GM04504 (cell line): Measurements from ENCODE around the gene ANKRD23.

Experiments
- DNase-seq: peaks from one replicate; pipeline ENCODE4 v3.0.0-alpha.2; 2012; ENCODE audit warnings: low read depth

ANKRD23 gene

GRCh38 chr2:96877042-96877451 is 33.2 kb upstream of the ANKRD23 start:
- DNase-seq, result no peak

- DNase-seq, result no peak
Measured at GRCh38 chr2:96876269-96877041, 32.6 kb upstream of the ANKRD23 start.

GRCh38 chr2:96875498-96876268 is 31.9 kb upstream of the ANKRD23 start:
- DNase-seq, result no peak

GRCh38 chr2:96874198-96874831 is 30.5 kb upstream of the ANKRD23 start:
- no peak for DNase-seq

GRCh38 chr2:96873651-96874096 is 29.9 kb upstream of the ANKRD23 start:
- DNase-seq, result no peak

- no peak for DNase-seq
Measured at GRCh38 chr2:96872591-96873349, 28.9 kb upstream of the ANKRD23 start.

- no peak for DNase-seq
Measured at GRCh38 chr2:96870626-96871255, 26.9 kb upstream of the ANKRD23 start.

- no peak for DNase-seq
Measured at GRCh38 chr2:96869822-96870625, 26.2 kb upstream of the ANKRD23 start, which contains the start of gene SEMA4C. Gene SEMA4C, minus strand, starts transcription at chr2:96870080. Its CDS starts 2,194 bp downstream, at chr2:96867886.

GRCh38 chr2:96869281-96869821 is 25.5 kb upstream of the ANKRD23 start:
- peak; percentile 52 for DNase-seq

- peak; percentile 79 for DNase-seq
Measured at GRCh38 chr2:96868555-96869280, 24.9 kb upstream of the ANKRD23 start.

- no peak for DNase-seq
Measured at GRCh38 chr2:96867756-96868554, 24.1 kb upstream of the ANKRD23 start.

- no peak for DNase-seq
Measured at GRCh38 chr2:96866986-96867755, 23.4 kb upstream of the ANKRD23 start.

GRCh38 chr2:96866586-96866985 is 22.8 kb upstream of the ANKRD23 start:
- no peak for DNase-seq

GRCh38 chr2:96866149-96866548 is 22.3 kb upstream of the ANKRD23 start:
- no peak for DNase-seq

GRCh38 chr2:96865654-96866053 is 21.8 kb upstream of the ANKRD23 start:
- no peak for DNase-seq

- DNase-seq, result no peak
Measured at GRCh38 chr2:96864343-96865091, 20.7 kb upstream of the ANKRD23 start.
